ENCODE results near the gene GMPR.

DNA sequence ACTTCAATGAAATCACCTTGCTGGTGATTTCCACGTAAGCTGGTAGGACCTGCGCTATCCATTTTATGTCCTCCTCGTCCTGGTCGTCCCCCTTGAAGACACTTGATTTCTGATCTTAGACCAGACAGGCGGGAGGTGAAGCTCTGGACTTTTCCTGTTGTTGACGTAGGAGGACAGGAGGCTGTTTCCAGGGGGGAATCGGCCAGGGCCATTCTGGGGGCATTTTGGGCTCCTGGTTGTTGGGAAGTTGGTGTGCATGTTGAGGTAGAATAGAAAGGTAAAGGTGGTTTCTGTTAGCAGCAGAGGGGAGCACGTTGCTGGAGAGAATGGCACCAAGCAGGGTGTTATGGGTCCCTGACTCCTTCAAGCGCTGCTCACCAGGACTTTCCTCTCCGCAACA lies 56.0 kb downstream of the GMPR start:
- TF ChIP-seq CTCF (IDR thresholded peaks at IDR 0.05): no peak
- no peak for TF ChIP-seq POLR2A (IDR thresholded peaks at IDR 0.05)

Measured in Peyer's patch (tissue), 4 donors.